ENCODE data around the gene PRDM16.

Gene PRDM16

DNA sequence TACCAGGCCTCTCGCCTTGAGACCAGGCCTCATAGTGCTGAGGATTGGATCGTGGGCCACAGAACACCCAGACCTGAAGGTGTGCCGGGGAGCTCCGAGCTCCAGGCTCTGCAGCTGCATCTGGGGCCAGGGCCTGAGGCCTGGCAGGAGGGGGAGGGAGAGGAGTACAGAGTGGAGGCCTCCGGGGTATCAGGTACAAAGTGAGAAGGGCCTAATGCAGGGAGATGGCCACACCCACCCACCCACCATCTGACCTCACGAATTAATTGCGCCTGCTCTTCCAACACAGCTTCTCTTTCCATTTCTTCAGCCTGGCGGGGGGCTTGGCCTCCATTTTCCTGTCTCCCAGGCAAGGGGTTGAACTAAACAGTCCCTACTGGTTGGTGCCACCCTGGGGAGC is 286.1 kb downstream of the PRDM16 start:
- H3K4me1 ChIP-seq (ENCODE audit: insufficient read depth, low read length), result no peaks in the 10 kb centered on the region
- no peak overlapping the region for H3K4me2 ChIP-seq (ENCODE audit: insufficient read depth, low read length)
- TF ChIP-seq, protein P1, sequence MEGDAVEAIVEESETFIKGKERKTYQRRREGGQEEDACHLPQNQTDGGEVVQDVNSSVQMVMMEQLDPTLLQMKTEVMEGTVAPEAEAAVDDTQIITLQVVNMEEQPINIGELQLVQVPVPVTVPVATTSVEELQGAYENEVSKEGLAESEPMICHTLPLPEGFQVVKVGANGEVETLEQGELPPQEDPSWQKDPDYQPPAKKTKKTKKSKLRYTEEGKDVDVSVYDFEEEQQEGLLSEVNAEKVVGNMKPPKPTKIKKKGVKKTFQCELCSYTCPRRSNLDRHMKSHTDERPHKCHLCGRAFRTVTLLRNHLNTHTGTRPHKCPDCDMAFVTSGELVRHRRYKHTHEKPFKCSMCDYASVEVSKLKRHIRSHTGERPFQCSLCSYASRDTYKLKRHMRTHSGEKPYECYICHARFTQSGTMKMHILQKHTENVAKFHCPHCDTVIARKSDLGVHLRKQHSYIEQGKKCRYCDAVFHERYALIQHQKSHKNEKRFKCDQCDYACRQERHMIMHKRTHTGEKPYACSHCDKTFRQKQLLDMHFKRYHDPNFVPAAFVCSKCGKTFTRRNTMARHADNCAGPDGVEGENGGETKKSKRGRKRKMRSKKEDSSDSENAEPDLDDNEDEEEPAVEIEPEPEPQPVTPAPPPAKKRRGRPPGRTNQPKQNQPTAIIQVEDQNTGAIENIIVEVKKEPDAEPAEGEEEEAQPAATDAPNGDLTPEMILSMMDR (IDR thresholded peaks at IDR 0.05; ENCODE audit: borderline replicate concordance, extremely low read depth, low read length, poor library complexity, severe bottlenecking), result no peak
- TF ChIP-seq EZH2 (IDR thresholded peaks at IDR 0.05; ENCODE audit: borderline replicate concordance, low read depth, low read length, severe bottlenecking), result no peak
- DNase-seq (no peak), ATAC-seq (ENCODE audit: insufficient read depth, low read depth) (no peak)
- no peak overlapping the region for H2AFZ ChIP-seq (ENCODE audit: low read depth, low read length)
- no peak overlapping the region for H3K4me3 ChIP-seq (ENCODE audit: low read depth in 1 of 2, low read length in 2 of 2)
- no peaks in the 10 kb centered on the region for H3K27me3 ChIP-seq (ENCODE audit: insufficient read depth, low read length, poor library complexity)
- H3K79me2 ChIP-seq (ENCODE audit: insufficient read depth, low read length), result no peaks in the 10 kb centered on the region
- H4K20me1 ChIP-seq (ENCODE audit: insufficient read depth, low read length), result peaks cover 4% of the 10 kb centered on the region; the same call in 1 of the 2 replicates
- no peak overlapping the region for H3K9ac ChIP-seq (ENCODE audit: low read depth, low read length)
- no peaks in the 10 kb centered on the region for H3K9me3 ChIP-seq (ENCODE audit: insufficient read depth, low read length, severe bottlenecking)
- no peaks in the 10 kb centered on the region for H3K36me3 ChIP-seq (ENCODE audit: insufficient read depth, low read length)
- no peak overlapping the region for H3K27ac ChIP-seq (ENCODE audit: low read length)

GRCh38 chr1:3355894-3356826 is 287.2 kb downstream of the PRDM16 start:
- Histone ChIP-seq H4K20me1 (ENCODE audit: insufficient read depth, low read length) (peaks cover 4% of the 10 kb centered on the region; the same call in 1 of the 2 replicates), H3K79me2 (ENCODE audit: insufficient read depth, low read length) (no peaks in the 10 kb centered on the region), H2AFZ (ENCODE audit: low read depth, low read length) (no peak overlapping the region), H3K27me3 (ENCODE audit: insufficient read depth, low read length, poor library complexity) (no peaks in the 10 kb centered on the region), H3K4me2 (ENCODE audit: insufficient read depth, low read length) (no peak overlapping the region), H3K9ac (ENCODE audit: low read depth, low read length) (no peak overlapping the region), H3K36me3 (ENCODE audit: insufficient read depth, low read length) (no peaks in the 10 kb centered on the region), H3K27ac (ENCODE audit: low read length) (no peak overlapping the region), H3K9me3 (ENCODE audit: insufficient read depth, low read length, severe bottlenecking) (no peaks in the 10 kb centered on the region), H3K4me1 (ENCODE audit: insufficient read depth, low read length) (no peaks in the 10 kb centered on the region), H3K4me3 (ENCODE audit: low read depth in 1 of 2, low read length in 2 of 2) (no peak overlapping the region)
- ATAC-seq (ENCODE audit: insufficient read depth, low read depth) (no peak), DNase-seq (no peak)
- TF ChIP-seq, protein P1 (IDR thresholded peaks at IDR 0.05; ENCODE audit: borderline replicate concordance, extremely low read depth, low read length, poor library complexity, severe bottlenecking), result no peak
- no peak for TF ChIP-seq EZH2 (IDR thresholded peaks at IDR 0.05; ENCODE audit: borderline replicate concordance, low read depth, low read length, severe bottlenecking)

DNA sequence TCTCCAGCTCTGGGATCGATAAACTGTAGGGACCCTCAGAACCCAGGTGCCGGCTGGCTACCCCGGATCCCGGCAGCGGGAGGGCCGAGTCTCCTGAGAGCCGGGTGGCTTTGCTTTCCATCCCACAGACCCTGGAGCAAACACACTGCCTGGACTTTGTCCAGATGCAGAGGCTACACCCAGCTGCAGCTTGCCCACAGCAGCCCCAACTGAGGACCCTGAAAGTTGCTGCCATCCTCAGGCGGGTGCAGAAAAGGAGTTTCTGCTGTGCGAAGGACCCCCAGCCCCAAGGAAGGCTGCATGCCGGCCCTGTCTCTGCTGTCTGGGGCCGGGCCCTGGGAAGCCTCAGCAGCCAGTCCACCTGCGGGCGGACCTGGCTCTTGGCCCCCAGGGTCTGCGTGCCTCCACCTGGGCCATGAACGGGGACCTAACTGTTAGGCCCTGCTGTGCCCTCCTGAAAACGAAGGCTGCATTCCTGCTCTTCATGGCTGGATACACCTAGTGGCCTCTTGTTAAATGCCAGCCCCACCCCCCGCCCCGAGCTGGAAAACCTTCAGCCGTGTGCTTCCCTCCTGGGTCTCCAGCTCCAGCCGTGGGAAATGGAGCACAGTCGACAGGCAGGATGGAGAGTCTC is 287.9 kb downstream of the PRDM16 start:
- no peak overlapping the region for H3K27ac ChIP-seq (ENCODE audit: low read length)
- DNase-seq (no peak), ATAC-seq (ENCODE audit: insufficient read depth, low read depth) (no peak)
- no peak overlapping the region for H3K4me3 ChIP-seq (ENCODE audit: low read depth in 1 of 2, low read length in 2 of 2)
- H3K4me2 ChIP-seq (ENCODE audit: insufficient read depth, low read length), result no peak overlapping the region
- peaks cover 4% of the 10 kb centered on the region; the same call in 1 of the 2 replicates for H4K20me1 ChIP-seq (ENCODE audit: insufficient read depth, low read length)
- no peaks in the 10 kb centered on the region for H3K9me3 ChIP-seq (ENCODE audit: insufficient read depth, low read length, severe bottlenecking)
- TF ChIP-seq EZH2 (IDR thresholded peaks at IDR 0.05; ENCODE audit: borderline replicate concordance, low read depth, low read length, severe bottlenecking), result no peak
- TF ChIP-seq, protein P1 (IDR thresholded peaks at IDR 0.05; ENCODE audit: borderline replicate concordance, extremely low read depth, low read length, poor library complexity, severe bottlenecking), result no peak
- no peaks in the 10 kb centered on the region for H3K36me3 ChIP-seq (ENCODE audit: insufficient read depth, low read length)
- H3K4me1 ChIP-seq (ENCODE audit: insufficient read depth, low read length), result no peaks in the 10 kb centered on the region
- H3K79me2 ChIP-seq (ENCODE audit: insufficient read depth, low read length), result no peaks in the 10 kb centered on the region
- no peaks in the 10 kb centered on the region for H3K27me3 ChIP-seq (ENCODE audit: insufficient read depth, low read length, poor library complexity)
- no peak overlapping the region for H3K9ac ChIP-seq (ENCODE audit: low read depth, low read length)
- no peak overlapping the region for H2AFZ ChIP-seq (ENCODE audit: low read depth, low read length)
